OCI-M1 (cell line): Measurements from ENCODE around the gene RPL3.
A peak's percentile ranks its signal among the peaks of the same experiment; 100 is the strongest.
"Not testable (repeated sequence)": the region's sequence is repeated elsewhere in the genome, so short reads cannot be mapped to it uniquely, and the experiment has no call there.

Experiments
- DNase-seq: peaks from one replicate; lab custom pipeline; 2025; lab: John Stamatoyannopoulos, UW

Gene RPL3

DNA sequence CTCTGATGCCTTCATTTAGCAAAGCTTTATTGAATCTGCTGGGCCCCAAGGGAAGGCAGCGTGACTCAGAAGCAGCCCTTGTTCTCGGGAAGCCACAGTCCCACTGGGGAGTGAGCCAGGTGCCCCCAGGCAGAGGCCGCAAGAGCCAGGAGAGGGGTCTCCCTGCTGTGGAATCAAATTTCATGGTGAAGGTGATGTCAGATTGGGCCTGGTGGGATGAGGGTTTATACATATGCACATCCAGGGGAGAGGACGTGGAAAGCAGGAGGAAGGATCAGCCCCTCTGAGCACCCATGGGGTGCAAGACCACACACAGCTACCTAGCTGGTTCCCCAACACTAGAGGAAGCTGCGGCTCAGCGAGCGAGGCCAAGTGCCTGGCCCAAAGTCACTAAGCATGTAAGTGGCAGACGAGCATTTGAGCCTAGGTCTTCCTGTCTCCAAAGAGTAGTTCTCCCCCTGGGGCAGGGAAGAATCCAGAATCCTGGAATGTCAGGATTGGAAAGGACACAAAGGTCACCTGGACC, 32.3 kb upstream of the RPL3 start:
- DNase-seq = no peak

DNA sequence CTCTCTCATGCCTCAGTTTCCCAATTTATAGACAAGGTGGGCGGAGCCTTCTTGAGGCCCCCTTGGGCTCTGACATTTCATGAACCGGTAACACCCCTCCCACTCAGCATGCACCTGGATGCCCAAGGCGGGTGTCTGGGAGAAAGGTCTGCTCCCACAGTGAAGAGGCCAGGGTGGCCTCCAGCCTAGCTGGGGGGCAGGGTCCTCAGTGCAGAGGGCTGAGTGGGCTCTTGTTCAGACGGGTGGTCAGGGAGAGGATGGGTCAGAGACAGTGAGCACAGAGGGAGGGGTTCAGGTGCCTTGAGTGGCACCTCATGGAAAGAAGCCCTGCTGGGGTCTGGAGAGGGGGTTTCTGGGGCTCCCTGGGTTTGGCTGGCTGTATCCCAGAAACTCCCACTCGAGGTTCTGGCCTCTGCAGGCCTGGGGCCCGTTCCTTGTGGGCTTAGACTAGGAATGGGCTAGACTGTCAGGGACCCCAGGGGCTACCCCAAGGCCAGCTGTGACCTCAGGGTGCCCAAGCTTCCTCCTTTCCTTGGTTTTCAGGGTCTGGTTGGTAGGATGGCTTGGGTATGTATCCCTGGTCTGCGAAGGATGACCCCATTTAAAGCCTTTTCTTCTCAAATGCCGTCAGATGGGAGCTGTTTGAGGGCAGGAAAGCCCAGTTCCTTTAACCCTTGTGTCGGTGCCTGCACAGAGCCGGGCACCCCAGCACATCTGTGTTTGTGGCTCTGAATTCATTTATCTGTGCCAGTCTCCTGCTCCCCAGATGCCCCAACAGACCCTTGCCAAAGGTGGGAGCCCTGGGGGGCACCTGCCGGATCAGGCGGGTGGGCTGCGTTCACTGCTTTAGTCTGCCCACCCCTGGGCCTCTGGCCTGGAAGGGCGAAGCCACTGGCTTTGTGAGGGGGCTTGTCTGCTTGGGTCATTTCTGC, 31.6 kb upstream of the RPL3 start:
- DNase-seq = no peak

DNA sequence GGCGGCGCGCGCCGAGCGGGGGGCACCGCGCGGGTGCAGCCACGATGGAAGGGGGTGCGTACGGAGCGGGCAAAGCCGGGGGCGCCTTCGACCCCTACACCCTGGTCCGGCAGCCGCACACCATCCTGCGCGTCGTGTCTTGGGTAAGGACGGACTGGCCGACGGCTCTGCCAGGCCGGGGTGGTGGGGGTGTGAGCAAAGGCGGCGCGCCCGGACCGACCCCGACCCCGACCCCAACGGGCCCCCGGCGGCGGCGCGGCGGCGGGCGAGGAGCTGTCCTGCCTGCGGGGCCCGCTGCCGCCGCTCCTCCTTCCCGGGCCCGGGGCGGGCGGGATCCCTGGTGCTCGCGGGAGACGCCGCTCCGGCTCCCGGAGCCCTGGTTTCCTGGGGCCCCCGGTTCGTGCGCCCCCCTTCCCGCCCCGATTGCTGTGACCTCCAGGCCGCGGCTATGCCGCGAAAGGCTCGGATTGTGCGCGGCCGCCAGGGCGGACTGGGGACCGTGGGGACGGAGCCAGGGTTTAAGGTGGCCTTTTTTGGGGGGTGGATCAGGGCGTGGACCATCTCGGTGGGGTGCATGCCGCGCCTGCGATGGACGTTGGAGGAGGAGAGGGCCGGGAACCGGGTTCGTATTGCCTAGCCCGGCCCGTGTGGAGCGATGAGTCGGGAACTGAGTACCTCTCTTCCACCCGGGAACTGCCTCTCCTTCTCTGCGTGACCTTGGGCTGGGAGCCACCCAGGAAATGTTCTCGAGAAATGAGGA, 30.7 kb upstream of the RPL3 start, which contains the start of gene SYNGR1:
Gene SYNGR1, plus strand, starts transcription at position 25 of the 760 bp plus-strand sequence. Its CDS starts 20 bp downstream, at position 45.
- DNase-seq = no peak

DNA sequence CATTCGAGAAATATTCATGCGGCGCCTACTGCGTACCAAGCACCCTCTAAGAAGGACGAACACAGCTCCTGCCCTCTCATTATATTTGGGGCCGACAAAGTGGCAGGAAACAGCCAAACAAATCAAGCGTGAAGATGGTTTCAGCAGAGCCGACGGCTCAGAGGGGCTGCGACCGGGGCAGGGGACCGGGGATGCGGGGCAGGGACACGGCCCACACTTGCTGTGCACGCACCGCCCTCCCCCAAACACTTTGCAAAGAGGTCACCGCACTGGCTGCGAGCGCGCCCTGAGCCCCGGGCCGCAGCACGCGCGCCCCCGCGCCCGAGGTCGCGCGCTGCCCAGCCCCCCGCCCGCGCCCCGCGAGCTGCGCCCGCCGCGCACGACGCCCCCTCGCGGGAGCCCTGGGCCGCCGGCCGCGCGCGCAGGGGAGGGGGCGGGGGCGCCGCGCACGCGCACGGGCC, 30.1 kb upstream of the RPL3 start:
- peak; percentile 13 for DNase-seq

DNA sequence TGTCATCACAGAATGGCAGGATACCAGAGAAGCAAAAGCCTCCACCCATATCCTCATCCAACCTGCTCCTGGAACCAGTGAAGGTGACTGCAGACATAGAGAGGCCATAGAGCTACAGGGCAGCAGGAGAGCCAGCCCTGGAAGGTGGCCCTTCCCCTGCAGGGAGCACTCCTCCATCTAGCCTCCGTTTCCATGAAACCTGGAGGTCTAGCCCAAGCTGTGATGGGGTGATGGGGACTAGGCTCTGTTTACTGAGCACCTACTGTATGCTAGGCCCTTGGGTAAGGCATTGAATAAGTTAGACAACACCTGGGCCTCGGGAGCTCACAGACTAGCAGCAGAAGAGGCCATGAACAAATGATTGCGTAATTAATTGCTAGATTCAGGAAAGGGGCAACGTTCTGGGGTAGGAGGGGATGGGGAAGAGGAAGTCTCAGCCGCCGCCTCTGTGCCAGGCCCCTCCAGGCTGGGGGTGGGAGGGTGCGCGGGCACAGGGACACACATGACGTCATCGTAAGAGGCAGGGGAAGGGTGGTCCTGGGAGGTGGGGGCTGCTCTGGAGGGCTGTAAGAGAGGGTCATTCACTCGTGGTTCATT, 29.6 kb upstream of the RPL3 start:
- DNase-seq = peak; percentile 8

DNA sequence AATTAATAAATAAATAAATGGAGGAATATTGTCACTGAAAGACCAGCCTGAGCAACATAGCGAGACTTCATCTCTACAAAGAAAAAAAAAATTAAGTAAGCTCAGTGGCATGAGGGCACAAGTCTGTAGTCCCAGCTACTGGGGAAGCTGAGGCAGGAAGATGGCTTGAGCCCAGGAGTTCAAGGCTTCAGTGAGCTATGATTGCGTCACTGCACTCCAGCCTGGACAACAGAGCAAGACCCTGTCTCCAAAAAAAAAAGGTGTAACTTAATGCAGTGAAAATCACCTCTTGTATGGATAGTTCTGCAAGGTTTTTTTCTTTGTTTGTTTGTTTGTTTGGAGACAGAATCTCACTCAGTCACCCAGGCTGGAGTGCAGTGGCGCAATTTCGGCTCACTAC, 25.8 kb upstream of the RPL3 start:
- DNase-seq = no peak

DNA sequence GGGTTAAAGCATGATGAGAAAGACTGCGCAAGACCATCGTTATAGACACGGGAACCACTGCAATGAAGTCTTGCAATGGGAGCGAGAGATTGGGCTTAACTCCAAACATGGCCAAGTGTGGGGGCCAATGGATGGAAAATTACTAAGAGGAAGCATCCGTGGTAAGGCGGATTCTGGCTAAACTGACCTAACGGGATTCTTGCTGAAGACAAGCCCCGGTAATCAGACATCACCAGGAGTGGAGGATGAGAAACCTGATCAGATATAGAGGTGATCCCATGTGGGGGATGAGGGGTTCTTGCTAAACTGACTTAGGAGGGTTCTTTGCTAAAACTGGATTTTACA, 24.6 kb upstream of the RPL3 start:
- DNase-seq = no peak

DNA sequence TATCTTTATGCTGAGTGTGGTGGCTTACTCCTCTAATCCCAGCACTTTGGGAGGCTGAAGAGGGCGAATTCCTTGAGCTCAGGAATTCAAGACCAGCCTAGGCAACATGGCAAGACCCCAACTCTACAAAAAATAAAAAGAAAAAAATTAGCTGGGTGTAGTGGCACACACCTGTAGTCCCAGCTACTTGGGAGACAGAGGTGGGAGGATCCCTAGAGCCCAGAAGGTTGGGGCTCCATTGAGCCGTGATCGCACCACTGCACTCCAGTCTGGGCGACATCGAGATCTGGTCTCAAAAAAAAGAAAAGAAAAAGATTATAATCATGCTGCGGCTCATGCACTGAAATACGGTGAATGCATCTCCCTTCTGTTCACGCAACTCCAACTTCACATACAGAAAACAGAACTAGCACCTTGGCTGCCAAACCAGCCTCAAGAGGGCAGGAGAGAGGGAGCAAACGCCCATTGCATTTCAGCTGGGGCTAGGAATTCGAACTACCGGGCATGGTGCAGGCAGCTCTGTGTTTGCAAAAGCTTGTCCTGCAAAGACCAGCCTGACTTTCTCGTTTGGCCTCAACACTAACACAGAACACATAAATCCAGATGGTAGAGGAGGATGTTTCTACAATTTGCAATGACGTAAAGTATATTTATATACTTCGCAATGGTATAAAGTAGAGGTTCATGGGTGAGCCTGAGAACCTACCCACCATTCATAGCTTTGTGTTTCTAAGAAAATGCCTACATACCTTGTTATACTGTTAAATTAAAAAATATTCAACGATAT, 24.0 kb upstream of the RPL3 start:
- DNase-seq = peak; percentile 82

DNA sequence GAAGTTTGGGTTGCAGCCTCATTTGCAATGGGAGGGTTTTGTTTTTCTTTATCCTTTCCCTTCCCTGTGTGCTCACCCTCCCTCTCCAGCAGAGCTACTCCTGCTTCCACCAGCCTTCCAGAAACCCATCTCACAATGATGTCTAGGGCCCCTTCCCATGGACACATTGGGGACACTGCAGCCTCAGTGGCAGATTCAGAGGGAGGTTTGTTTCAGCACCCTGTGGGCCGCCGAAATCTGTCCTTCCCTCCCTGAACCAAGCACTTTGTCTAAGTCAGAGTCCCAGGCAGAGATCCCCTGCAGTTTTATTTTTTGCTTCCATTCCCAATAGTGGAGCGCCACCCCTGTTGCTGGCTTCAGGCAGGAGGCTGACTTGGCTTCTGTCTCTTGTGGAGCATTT, 21.8 kb upstream of the RPL3 start:
- DNase-seq = no peak

DNA sequence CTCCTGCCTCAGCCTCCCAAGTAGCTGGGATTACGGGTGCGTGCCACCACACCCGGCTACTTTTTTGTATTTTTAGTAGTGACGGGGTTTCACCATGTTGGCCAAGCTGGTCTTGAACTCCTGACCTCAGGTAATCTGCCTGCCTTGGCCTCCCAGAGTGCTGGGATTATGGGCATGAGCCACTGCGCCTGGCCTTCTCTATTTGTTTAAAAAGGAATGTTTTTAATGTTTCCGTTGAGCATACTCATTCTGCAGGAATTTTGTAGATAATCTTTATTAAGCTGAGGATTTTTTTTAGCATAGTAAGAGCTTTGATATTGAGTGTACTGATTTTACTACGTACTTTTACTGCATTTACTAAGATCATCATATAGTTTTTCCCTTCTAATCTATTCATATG, 20.4 kb upstream of the RPL3 start:
- DNase-seq = not testable (repeated sequence)

DNA sequence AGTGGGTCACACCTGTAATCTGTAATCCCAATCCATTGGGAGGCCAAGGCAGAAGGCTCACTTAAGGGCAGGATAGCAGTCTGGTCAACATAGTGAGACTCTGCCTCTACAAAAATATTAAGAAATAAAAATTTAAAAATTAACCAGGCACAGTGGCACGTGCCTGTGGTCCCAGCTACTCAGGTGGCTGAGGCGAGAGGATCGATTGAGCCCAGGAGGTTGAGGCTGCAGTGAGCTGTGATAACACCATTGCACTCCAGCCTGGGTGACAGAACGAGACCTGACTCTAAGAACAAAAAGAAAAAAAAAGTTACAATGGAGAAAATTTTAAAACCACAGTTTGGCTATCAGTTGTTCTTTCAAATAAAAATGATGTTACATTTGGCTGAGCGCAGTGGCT, 17.0 kb upstream of the RPL3 start:
- no peak for DNase-seq

DNA sequence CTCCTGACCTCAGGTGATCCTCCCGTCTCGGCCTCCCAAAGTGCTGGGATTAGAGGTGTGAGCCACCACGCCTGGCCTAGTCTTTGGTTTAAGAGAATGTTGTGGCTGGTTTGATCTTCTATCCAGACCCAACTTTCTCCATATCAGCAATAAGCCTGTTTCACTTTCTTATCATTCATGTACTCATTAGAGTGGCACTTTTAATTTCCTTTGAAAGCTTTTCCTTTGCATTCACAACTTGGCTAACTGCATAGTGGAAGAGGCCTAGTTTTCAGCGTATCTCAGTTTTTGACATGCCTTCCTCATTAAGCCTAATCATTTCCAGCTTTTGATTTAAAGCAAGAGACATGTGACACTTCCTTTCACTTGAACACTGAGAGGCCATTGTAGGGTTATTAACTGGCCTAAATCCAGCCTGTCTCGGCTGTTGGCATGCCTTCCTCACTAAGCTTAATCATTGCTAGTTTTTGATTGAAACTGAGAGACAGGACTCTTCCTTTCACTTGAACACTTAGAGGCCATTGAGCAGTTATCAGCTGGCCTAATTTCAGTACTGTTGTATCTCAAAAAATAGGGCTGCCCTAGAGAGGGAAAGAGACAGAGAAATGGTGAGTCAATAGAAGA, 13.1 kb upstream of the RPL3 start:
- no peak for DNase-seq

DNA sequence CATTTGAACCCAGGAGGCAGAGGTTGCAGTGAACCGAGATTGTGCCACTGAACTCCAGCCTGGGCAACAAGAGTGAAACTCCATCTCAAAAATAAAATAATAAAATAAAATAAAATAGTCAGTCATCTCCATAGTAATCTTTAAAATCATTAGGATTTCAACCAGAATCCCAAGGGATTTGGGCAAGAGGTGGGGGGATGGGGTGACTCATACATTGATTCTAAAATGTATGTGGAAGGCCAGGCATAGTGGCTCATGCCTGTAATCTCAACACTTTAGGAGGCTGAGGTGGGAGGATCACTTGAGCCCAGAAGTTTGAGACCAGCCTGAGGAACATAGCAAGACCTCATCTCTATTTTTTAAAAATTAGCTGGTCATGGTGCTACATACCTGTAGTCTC, 11.1 kb upstream of the RPL3 start:
- not testable (repeated sequence) for DNase-seq

DNA sequence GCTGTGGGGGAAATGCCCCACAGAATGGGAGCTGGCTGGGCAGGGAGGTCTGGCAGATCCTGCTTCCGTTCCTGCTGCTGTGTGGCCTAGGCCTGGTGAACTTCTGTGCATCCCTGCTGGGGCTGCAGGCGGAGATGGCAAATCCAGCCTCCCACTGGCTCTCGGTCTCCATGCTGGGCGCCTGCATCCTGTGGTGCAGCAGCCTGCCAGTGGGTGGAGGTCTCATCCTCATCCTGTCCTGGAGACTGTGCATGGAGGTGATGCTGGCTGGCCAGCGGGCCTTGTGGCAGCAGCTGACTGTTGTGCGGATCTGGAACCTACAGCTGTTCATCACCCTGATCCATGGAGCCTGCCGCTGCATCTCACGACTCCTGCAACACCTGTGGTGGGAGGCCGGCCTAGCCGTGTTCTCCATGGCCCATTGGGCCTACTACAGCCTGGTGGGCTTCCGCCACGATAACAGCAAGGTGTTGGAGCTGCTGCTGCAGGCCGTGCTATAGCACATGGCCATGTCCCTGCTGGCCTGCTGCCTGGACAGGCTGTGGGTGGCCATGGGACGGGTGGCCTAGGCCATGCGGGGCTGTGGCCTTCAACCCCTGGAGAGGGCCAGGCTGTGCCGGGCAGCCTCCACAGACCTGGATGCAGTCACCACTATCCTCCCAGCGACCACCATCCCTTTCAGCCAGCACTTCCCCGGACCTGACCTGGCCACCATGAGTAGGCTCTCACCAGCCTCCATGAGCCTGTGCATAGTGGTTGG, 8.8 kb upstream of the RPL3 start:
- DNase-seq = no peak

DNA sequence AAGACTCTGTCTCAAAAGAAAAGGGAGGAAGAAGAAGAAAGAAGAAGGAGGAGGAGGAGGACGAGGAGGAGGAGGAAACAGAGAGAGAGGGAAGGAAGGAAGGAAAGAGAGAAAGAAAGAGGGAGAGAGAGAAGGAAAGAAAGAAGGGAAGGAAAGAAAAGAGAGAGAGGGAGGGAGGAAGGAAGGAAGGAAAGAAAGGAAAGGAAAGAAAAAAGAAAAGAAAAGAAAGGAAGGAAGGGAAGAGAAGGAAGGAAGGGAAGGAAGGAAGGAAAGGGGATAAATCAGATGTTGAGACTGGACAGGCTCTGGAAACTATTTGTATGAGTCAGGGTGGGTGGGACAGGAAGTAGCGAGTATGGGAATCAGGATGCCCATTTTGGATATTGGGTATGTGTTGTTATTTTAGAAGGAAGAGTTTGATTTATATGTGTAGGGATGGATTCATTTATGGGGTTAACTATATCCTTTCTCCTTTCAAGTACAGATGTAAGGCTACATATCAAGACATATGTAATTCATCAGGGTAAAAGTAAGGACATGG, 6.0 kb upstream of the RPL3 start:
- DNase-seq = no peak

DNA sequence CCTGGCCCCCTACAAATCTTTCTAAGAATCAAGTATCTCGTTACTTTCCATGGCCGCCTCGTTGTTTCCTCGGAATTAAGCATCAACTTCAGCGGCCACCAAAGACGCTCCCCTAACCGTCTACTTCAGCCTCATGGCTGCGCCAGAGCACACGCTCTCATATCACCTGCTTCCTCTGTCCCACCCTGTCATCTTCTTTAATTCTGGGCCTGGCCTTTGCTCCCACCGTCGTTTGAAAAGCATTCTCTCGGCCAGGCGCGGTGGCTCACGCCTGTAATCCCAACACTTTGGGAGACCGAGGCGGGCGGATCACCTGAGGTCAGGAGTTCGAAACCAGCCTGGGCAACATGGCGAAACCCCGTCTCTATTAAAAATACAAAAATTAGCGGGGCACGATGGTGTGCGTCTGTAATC, 1.2 kb upstream of the RPL3 start:
- not testable (repeated sequence) for DNase-seq

DNA sequence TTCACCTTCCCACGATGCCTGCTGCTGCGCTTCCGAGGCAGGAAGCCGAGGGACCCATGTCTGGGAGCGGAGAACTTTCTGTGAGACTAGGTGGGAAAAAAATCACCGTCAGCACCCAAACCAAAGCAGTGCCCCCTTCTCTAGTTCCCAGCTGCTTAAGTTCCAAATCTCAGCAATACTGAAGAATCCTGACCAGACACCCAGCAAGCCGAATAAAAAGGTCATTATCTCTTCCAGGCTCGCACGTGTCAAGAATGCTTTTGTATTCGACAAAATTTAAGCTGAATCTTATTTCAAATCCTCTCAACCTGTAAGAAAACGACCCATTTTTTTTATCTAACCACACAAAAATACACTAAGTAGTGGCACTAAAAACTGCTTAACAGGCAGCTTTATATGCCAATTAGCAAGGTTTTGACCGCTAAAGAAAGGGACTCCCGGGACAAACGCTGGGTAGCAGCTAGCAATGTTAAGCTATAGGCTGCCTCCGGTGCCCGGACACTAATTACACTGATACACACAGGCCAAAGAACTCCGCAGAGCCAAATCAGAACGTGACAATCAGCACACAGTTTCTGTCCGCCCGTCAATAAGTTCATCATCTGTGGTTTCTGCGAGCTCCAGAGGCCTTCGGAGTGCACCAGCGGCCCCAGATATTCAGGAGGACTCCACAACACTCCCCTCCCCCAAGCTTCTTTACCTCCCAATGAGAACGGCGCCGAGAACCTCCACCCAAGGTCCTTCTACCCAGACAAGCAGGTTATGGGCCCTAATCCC, 728 bp downstream of the RPL3 start:
- DNase-seq = no peak

DNA sequence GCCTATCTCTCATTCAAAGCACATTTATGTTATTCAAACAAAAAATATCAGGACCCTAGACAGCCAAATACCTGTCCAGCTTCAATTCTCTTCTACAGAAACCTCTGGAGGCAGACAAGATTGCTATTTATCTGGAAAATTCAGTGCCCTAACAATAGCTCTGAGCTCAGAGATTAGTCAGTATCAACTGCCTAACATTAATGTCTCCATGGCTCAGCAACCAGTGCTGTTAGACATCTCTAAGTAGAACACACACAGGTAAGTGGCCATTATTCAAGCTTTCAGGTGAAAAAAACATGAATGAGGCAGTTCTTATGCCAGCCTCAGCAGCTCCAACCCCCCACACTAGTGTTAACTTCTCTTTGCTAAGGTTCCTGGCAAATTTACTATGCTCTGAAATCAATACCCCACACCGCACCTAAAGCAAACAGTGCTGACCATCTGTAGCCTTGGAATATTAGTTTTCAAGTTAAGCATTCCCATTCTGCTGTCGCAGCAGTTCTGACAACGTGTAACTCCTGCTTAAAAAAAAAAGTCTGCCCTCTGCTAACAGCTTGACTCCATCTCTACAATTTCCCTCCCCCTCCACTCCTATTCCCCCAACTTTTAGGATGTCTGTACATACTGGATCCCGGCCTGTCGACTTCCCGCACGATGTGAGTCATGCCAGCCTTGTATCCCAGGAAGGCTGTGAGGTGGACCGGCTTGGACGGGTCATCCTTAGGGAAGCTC, 1.5 kb downstream of the RPL3 start:
- DNase-seq = no peak
